Ishikawa (cell line): ENCODE results near the gene VTI1A.

Experiments used
- CEBPB ChIP-seq: IDR thresholded peaks from 2 replicates; pipeline ENCODE4 v1.6.1; 2012
- CREB1 ChIP-seq: IDR thresholded peaks from 2 replicates; pipeline ENCODE4 v1.6.1; 2012; ENCODE audit warnings: low read depth
- EP300 ChIP-seq: IDR thresholded peaks from 2 replicates; pipeline ENCODE4 v1.6.1; 2012; ENCODE audit warnings: borderline replicate concordance
- FOXM1 ChIP-seq: IDR thresholded peaks from 2 replicates; pipeline ENCODE4 v1.6.1; 2012; ENCODE audit warnings: low read depth, borderline replicate concordance
- NFIC ChIP-seq: IDR thresholded peaks from 2 replicates; pipeline ENCODE4 v1.6.1; 2012
- TEAD4 ChIP-seq: IDR thresholded peaks from 2 replicates; pipeline ENCODE4 v1.6.1; 2012
- YY1 ChIP-seq: IDR thresholded peaks from 2 replicates; pipeline ENCODE4 v1.6.1; 2012; ENCODE audit warnings: low read depth
- TF ChIP-seq, protein P1 (sequence below): IDR thresholded peaks from 2 replicates; pipeline ENCODE4 v1.6.1; 2012
- TF ChIP-seq, protein P2 (sequence below): IDR thresholded peaks from 2 replicates; pipeline ENCODE4 v1.6.1; 2012; ENCODE audit warnings: low read depth, mild to moderate bottlenecking

- TF ChIP-seq EP300, result no peak
- TF ChIP-seq CEBPB, result no peak
- no peak for TF ChIP-seq NFIC
- TF ChIP-seq YY1, result no peak
- TF ChIP-seq, protein P1, sequence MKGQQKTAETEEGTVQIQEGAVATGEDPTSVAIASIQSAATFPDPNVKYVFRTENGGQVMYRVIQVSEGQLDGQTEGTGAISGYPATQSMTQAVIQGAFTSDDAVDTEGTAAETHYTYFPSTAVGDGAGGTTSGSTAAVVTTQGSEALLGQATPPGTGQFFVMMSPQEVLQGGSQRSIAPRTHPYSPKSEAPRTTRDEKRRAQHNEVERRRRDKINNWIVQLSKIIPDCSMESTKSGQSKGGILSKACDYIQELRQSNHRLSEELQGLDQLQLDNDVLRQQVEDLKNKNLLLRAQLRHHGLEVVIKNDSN, result no peak
- no peak for TF ChIP-seq FOXM1
- TF ChIP-seq, protein P2, sequence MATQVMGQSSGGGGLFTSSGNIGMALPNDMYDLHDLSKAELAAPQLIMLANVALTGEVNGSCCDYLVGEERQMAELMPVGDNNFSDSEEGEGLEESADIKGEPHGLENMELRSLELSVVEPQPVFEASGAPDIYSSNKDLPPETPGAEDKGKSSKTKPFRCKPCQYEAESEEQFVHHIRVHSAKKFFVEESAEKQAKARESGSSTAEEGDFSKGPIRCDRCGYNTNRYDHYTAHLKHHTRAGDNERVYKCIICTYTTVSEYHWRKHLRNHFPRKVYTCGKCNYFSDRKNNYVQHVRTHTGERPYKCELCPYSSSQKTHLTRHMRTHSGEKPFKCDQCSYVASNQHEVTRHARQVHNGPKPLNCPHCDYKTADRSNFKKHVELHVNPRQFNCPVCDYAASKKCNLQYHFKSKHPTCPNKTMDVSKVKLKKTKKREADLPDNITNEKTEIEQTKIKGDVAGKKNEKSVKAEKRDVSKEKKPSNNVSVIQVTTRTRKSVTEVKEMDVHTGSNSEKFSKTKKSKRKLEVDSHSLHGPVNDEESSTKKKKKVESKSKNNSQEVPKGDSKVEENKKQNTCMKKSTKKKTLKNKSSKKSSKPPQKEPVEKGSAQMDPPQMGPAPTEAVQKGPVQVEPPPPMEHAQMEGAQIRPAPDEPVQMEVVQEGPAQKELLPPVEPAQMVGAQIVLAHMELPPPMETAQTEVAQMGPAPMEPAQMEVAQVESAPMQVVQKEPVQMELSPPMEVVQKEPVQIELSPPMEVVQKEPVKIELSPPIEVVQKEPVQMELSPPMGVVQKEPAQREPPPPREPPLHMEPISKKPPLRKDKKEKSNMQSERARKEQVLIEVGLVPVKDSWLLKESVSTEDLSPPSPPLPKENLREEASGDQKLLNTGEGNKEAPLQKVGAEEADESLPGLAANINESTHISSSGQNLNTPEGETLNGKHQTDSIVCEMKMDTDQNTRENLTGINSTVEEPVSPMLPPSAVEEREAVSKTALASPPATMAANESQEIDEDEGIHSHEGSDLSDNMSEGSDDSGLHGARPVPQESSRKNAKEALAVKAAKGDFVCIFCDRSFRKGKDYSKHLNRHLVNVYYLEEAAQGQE, result no peak
- TF ChIP-seq TEAD4, result no peak
- TF ChIP-seq CREB1, result no peak
Observed at GRCh38 chr10:112816891-112817290, 369.9 kb downstream of the VTI1A start.
